Stomach (tissue), 4 donors: ENCODE measurements around the gene PDCD10.

Source experiments
- CTCF ChIP-seq, 7 experiments: fragments of 450-650 bp in 4 of 7; fragments of 200-600 bp in 3 of 7; sonication (generic) in 3 of 7; IDR thresholded peaks; one replicate each; pipeline ENCODE4 v1.5.1; 2016 to 2019; ENCODE audit warnings: antibody characterized with exemption in 7 of 7, control low read depth in 2 of 7, mild to moderate bottlenecking in 1 of 7
- EP300 ChIP-seq: sonication (generic); formaldehyde crosslinking; IDR thresholded peaks from one replicate; pipeline ENCODE4 v1.6.1; 2017; ENCODE audit warnings: antibody characterized with exemption
- POLR2A ChIP-seq, 4 donors: fragments of 450-650 bp; IDR thresholded peaks; one replicate each; pipeline ENCODE4 v1.6.1; 2016; ENCODE audit warnings: antibody characterized with exemption in 4 of 4, control low read depth in 2 of 4, mild to moderate bottlenecking in 1 of 4, moderate library complexity in 1 of 4

- TF ChIP-seq POLR2A (IDR thresholded peaks at IDR 0.05) (no peak), CTCF (IDR thresholded peaks at IDR 0.05) (no peak), EP300 (no peak)
Measured at GRCh38 chr3:167739190-167739810, 4.6 kb upstream of the PDCD10 start.
